Naive thymus-derived CD8-positive, alpha-beta T cell (primary cell): ENCODE results near the gene SH3BGRL. TPM values are rescaled to one million over a fixed set of nuclear protein-coding genes. Genes with fewer than 3 reads are reported as not detected.
"Not testable (repeated sequence)": the region's sequence is repeated elsewhere in the genome, so short reads cannot be mapped to it uniquely, and the experiment has no call there.

Experiments used
- ATAC-seq, 2 donors: fragments of 150-1000 bp; cut with Tn5 transposase in 1 of 2; sonication (Bioruptor Pico), chemical (Tn5 transposase) in 1 of 2; 1 replicate in 1 of 2; 2 replicates in 1 of 2; pipeline ENCODE4 v1.10.0; 2021; ENCODE audit warnings: mild to moderate bottlenecking in 2 of 2, moderate library complexity in 2 of 2
- POLR2A ChIA-PET: fragments of 350-600 bp; sonication (Branson Sonifier 250); formaldehyde crosslinking; loops from one replicate; lab custom pipeline; 2021; ENCODE audit warnings: antibody characterized with exemption; lab: Charles Lee
- DNase-seq, 10 donors: peaks; one replicate each; pipeline versions ENCODE4 v3.0.0 to v3.0.0-alpha.2; 2020 to 2022
- H3K27ac Mint-ChIP-seq, 10 donors: one replicate each; pipeline ENCODE4 v1.8.0; 2020 to 2022; ENCODE audit warnings: mild to moderate bottlenecking in 10 of 10, mixed read lengths in 10 of 10, moderate library complexity in 4 of 10, inconsistent platforms in 1 of 10
- H3K27me3 Mint-ChIP-seq, 5 donors: one replicate each; pipeline ENCODE4 v1.8.0; 2021 to 2022; ENCODE audit warnings: mixed read lengths in 5 of 5
- H3K36me3 Mint-ChIP-seq, 3 donors: one replicate each; pipeline ENCODE4 v1.8.0; 2020 to 2022; ENCODE audit warnings: mixed read lengths in 3 of 3, mild to moderate bottlenecking in 2 of 3, inconsistent platforms in 1 of 3
- H3K4me1 Mint-ChIP-seq, 4 donors: one replicate each; pipeline ENCODE4 v1.8.0; 2021 to 2022; ENCODE audit warnings: mixed read lengths in 4 of 4
- H3K4me3 Mint-ChIP-seq, 10 donors: one replicate each; pipeline ENCODE4 v1.8.0; 2020 to 2022; ENCODE audit warnings: mild to moderate bottlenecking in 10 of 10, mixed read lengths in 10 of 10, moderate library complexity in 6 of 10, inconsistent platforms in 1 of 10
- H3K9me3 Mint-ChIP-seq, 9 donors: one replicate each; pipeline ENCODE4 v1.8.0; 2020 to 2022; ENCODE audit warnings: mixed read lengths in 9 of 9, mild to moderate bottlenecking in 3 of 9, inconsistent platforms in 1 of 9, moderate library complexity in 1 of 9
- polyA plus RNA-seq, 3 donors: library from polyadenylated mRNA; unstranded; fragments of 300-500 nt; fragmentation: Illumina TruSeq; gene quantifications; one replicate each; pipeline ENCODE4 v1.2.3, GENCODE V29; 2021
- total RNA-seq, 8 experiments: library from RNA in 2 of 8; stranded (reverse) in 2 of 8; gene quantifications; one replicate each; pipeline ENCODE4 v1.2.3 and lab custom pipeline; 2021 to 2026

The SH3BGRL gene
- total and polyA plus RNA-seq, 5 experiments from 2014 or later = 68.8 to 206 (median 155) TPM

- H3K4me3 Mint-ChIP-seq, ATAC-seq, H3K27me3 Mint-ChIP-seq, H3K27ac Mint-ChIP-seq, DNase-seq, H3K4me1 Mint-ChIP-seq, POLR2A ChIA-PET: not testable (repeated sequence)
- Mint-ChIP-seq H3K9me3 (peaks cover 0 to 37% (median 8%) of the 10 kb centered on the region in 9 donors), H3K36me3 (peaks cover 32 to 54% (median 48%) of the 10 kb centered on the region in 3 donors)
Measured at GRCh38 chrX:81331653-81332052, 129.8 kb downstream of the SH3BGRL start.

DNA sequence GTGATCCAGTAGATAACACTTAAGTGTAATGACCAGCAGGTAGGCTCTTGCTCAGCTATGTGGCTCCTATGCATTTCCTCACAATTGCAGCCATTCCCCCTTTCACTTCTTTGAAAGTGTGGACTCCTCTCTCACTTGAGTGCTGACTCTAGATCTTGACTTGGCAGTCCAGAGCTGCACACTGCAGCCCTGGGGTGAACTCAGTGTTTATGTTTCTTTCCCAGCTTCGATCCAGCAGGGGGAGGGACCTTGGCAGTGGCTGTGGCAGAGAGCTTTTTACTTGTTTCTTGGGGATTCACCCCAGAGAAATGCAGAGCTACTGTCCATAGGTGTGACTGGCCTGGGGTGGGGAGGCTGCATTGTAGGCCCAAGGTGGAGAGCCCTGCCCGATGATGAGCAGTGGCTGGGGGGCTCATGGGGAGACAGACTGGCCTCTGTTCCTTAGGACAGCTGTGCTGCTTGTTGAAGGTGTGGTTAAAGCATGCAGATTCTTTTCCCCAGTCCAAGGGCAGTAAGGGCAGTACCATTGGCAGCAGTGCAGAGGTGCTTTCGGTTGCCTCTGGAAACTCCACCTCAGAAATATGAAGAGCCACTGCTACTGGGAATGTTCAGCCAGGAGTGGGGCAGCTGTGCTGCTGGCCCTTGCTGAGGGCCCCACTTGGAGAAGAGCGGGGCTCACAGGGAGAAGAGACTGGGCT, 134.7 kb downstream of the SH3BGRL start:
- Mint-ChIP-seq H3K9me3 (peaks cover 0 to 46% (median 8%) of the 10 kb centered on the region in 9 donors), H3K27ac (no peak overlapping the region), H3K36me3 (peaks cover 41 to 45% (median 42%) of the 10 kb centered on the region in 3 donors), H3K4me1 (peaks cover 0 to 7% (median 0%) of the 10 kb centered on the region in 4 donors), H3K27me3 (no peaks in the 10 kb centered on the region), H3K4me3 (no peak overlapping the region)
- DNase-seq (no peak), ATAC-seq (no peak)
- POLR2A ChIA-PET = no interaction called here

DNA sequence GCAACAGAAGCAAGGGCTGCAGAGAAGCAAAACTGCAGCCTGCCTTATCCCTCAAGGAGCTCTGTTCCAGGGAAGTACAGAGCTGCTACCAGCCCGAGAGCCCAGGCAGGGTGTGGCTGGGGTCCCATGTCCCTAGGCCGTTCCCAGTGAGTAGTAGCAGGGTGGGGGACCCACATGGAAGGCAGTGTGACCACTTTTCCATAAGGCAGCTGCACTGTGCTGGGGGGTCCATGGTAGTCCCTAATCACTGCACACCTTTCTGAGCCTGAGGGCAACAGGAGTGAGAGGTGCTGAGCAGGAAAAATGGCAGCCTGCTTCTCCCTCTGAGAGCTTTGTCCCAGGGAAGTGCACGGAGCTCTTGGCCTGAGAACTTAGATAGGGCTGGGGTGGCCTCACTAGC, 135.9 kb downstream of the SH3BGRL start:
- peaks cover 33 to 42% (median 37%) of the 10 kb centered on the region in 3 donors for H3K36me3 Mint-ChIP-seq
- peak overlapping the region in 1 of 10 donors; percentile 24 for H3K27ac Mint-ChIP-seq
- ATAC-seq (no peak), DNase-seq (no peak)
- no peak overlapping the region for H3K4me3 Mint-ChIP-seq
- no peaks in the 10 kb centered on the region for H3K27me3 Mint-ChIP-seq
- H3K9me3 Mint-ChIP-seq = peaks cover 0 to 43% (median 8%) of the 10 kb centered on the region in 9 donors
- peaks cover 0 to 1% (median 0%) of the 10 kb centered on the region in 4 donors for H3K4me1 Mint-ChIP-seq
- POLR2A ChIA-PET = no interaction called here

GRCh38 chrX:81338924-81339323, 137.0 kb downstream of the SH3BGRL start:
- POLR2A ChIA-PET = interaction anchor here (0.6 kb wide), 1 partner anchor 16 kb away, joined by 3 read pairs; no protein-coding TSS in a partner anchor
- no peak overlapping the region for H3K27ac Mint-ChIP-seq
- H3K36me3 Mint-ChIP-seq = peaks cover 29 to 33% (median 30%) of the 10 kb centered on the region in 3 donors
- ATAC-seq = no peak
- DNase-seq = no peak
- H3K4me1 Mint-ChIP-seq = no peaks in the 10 kb centered on the region
- H3K9me3 Mint-ChIP-seq = peaks cover 0 to 36% (median 8%) of the 10 kb centered on the region in 9 donors
- H3K27me3 Mint-ChIP-seq = no peaks in the 10 kb centered on the region
- no peak overlapping the region for H3K4me3 Mint-ChIP-seq

DNA sequence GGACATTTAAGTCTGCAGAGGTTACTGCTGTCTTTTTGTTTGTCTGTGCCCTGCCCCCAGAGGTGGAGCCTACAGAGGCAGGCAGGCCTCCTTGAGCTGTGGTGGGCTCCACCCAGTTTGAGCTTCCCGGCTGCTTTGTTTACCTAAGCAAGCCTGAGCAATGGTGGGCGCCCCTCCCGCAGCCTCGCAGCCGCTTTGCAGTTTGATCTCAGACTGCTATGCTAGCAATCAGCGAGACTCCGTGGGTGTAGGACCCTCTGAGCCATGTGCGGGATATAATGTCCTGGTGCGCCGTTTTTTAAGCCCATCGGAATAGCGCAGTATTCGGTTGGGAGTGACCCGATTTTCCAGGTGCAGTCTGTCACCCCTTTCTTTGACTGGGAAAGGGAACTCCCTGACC, 143.4 kb downstream of the SH3BGRL start:
- POLR2A ChIA-PET, H3K4me3 Mint-ChIP-seq, H3K27ac Mint-ChIP-seq, DNase-seq, H3K27me3 Mint-ChIP-seq, ATAC-seq, H3K36me3 Mint-ChIP-seq, H3K4me1 Mint-ChIP-seq: not testable (repeated sequence)
- peaks cover 0 to 10% (median 3%) of the 10 kb centered on the region in 9 donors for H3K9me3 Mint-ChIP-seq

Other genes with a start within 250 kb of the SH3BGRL start
- 1 to 10 TPM; 2.4 to 3.2 TPM for gene HMGN5, start 189 bp upstream of the SH3BGRL start, total RNA-seq
- 1 to 10 TPM; 3.6 to 7.4 (median 6.8) TPM for gene HMGN5, start 189 bp upstream of the SH3BGRL start, polyA plus RNA-seq